NT2/D1 (cell line): ENCODE measurements around the gene THYN1.

Experiments
- SUZ12 ChIP-seq: IDR thresholded peaks from 2 replicates; pipeline ENCODE4 v1.6.1; 2011; ENCODE audit not compliant: insufficient read length, insufficient read depth; ENCODE audit errors: extremely low read depth
- ZNF274 ChIP-seq: IDR thresholded peaks from 2 replicates; pipeline ENCODE4 v1.6.1; 2011; ENCODE audit warnings: mild to moderate bottlenecking, low read depth, low read length

GRCh38 chr11:134242376-134242775 is 10.8 kb downstream of the THYN1 start:
- TF ChIP-seq SUZ12 (no peak), ZNF274 (no peak)
